Right renal cortex interstitium (tissue), 3 donors: ENCODE data around the gene AMPD1. TPM values are rescaled to one million over a fixed set of nuclear protein-coding genes. Genes with fewer than 3 reads are reported as not detected.

ENCODE experiments used
- DNase-seq, 3 donors: peaks; one replicate each; pipeline ENCODE4 v3.0.0-alpha.2; 2013; ENCODE audit warnings: low read depth in 3 of 3, low spot score in 2 of 3
- polyA plus RNA-seq, 3 donors: library from polyadenylated mRNA; unstranded; fragments of 120-200 nt; gene quantifications; one replicate each; pipeline ENCODE4 v1.2.1, GENCODE V29; 2013; ENCODE audit not compliant: insufficient read length in 3 of 3

The AMPD1 gene
- polyA plus RNA-seq, 3 donors, result not detected

DNA sequence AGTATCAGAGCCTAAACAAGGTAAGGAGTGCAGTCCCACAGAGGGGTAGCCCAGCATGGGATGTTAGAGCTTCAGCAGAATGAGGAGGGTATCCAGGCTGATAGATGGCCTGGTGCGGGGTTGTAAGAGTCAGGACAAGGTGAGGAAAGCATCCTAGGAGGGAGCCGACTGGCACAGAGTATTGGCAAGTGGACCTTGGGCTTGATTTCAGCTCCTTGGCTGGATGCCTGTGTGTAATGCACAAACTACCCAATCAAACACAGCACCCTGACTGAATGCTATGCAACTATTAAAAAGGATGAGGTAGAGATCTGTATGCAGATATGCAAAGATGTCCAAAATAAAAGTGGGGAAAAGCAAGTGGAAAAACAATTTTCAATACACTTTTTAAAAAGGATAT, 43.5 kb downstream of the AMPD1 start:
- DNase-seq, result no peak

GRCh38 chr1:114648503-114648902, 46.8 kb downstream of the AMPD1 start:
- no peak for DNase-seq

- DNase-seq, result no peak
These were observed 54.0 kb downstream of the AMPD1 start for GRCh38 chr1:114641377-114641776.

- DNase-seq, result no peak
These were observed 56.4 kb downstream of the AMPD1 start for GRCh38 chr1:114638910-114639309.

DNA sequence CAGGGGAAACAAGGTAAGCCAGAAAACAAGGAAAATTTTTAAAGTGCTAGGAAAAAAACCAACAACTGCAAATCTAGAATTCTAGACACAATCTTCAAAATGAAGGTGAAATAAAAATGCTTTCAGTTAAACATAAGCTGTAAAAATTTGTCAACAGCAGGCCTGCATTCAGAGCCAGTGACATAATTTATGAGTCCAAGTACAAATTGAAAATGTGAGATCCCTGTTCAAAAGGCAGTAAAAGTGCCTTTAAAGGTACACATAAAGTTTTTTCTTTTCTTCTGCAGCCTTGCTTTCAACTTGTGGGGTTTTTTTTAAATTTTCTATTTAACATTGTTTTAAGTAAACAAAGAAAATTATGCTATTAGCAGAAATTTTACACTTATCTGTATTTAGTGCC, 62.9 kb downstream of the AMPD1 start:
- DNase-seq, result no peak

DNA sequence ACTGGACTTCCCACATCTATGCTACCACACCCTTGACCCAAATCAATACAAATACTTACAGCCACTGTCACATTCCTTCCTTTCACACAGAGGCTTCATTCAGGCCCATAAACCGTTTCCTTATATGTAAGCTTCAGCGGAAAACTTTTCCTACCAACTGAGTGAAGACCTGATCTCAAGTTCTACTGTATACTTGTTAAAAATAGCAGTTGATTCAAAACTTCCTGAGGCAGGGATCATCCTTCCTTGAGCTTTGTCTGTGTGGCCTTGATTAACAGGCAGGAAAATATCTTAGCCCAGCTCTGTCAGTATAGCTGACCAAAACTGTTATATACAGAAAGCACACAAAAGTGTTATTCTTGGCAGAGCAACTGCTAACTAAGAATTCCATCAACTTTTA, 68.2 kb downstream of the AMPD1 start:
- DNase-seq, result no peak

GRCh38 chr1:114623364-114623763, 72.0 kb downstream of the AMPD1 start:
- no peak for DNase-seq

Other genes starting within 250 kb of the AMPD1 start
- 10 to 100 TPM; 45.9 to 57.8 (median 54.6) TPM for gene TRIM33, start 184.3 kb downstream of the AMPD1 start, polyA plus RNA-seq
- gene BCAS2, start 113.9 kb downstream of the AMPD1 start, polyA plus RNA-seq, result 10 to 100 TPM; 68.4 to 72.1 (median 69.4) TPM
- gene DENND2C, start 25.5 kb downstream of the AMPD1 start, polyA plus RNA-seq, result 1 to 10 TPM; 3.1 to 4.5 (median 4.1) TPM
- 10 to 100 TPM; 69.9 to 74.0 (median 74.0) TPM for gene NRAS, start 21.2 kb upstream of the AMPD1 start, polyA plus RNA-seq
- gene CSDE1, start 62.4 kb upstream of the AMPD1 start, polyA plus RNA-seq, result 100 to 1,000 TPM; 452 to 513 (median 466) TPM
- gene SIKE1, start 85.1 kb upstream of the AMPD1 start, polyA plus RNA-seq, result 10 to 100 TPM; 54.6 to 62.4 (median 55.6) TPM
- under 1 TPM; 0.15 to 0.28 (median 0.21) TPM for gene SYCP1, start 159.3 kb upstream of the AMPD1 start, polyA plus RNA-seq